Daoy (cell line): ENCODE results near the gene ANHX. TPM values are rescaled to one million over a fixed set of nuclear protein-coding genes. Genes with fewer than 3 reads are reported as not detected.
"Not testable (repeated sequence)": the region's sequence is repeated elsewhere in the genome, so short reads cannot be mapped to it uniquely, and the experiment has no call there.

ENCODE experiments used
- DNase-seq: peaks from one replicate; pipeline ENCODE4 v3.0.0-alpha.2; 2015; ENCODE audit warnings: low read depth
- total RNA-seq: library from RNA; depleted of rRNA; stranded (reverse); fragments of >200 nt; shearing (Covaris generic); gene quantifications from 2 replicates; pipeline ENCODE4 v1.2.3, GENCODE V29; 2014; rRNA removed

The ANHX gene
- total RNA-seq: not detected in 2 replicates

DNA sequence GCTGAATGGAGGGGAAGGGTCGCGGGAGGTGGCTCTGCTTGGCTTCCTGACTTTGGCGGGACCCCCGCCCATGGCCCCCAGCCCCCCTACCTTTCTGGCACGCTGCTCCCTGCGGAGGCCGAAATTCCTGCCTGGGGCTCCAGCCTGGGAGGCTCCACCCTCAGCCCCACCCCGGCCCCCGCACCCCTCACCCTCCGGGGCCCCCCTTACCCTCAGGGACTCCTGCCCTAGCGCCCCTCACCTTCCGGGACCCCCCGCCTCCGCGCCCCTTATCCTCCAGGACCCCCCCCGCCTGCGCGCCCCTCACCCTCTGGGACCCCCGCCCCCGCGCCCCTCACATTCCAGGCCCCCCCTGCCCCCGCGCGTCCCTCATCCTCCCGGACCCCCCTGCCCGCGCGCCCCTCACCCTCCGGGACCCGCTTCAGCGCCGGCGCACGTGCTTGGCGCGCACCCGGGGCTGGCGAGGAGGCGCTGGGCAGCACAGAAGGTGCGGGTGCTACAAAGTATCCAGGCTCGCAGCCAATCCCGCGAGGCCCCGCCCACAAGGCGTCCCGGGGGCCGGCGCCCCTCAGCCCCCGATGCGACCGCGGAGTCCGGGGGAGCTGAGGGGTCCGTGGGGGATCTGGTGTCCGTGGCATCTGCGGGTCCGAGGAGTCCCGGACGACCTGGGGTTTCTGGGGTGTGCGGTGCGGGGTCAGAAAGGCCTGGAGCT lies at the start of gene ANHX:
Gene ANHX (minus strand): TSS at position 477 of the 712 bp plus-strand sequence. CDS start 1,521 bp downstream, outside the sequence.
- DNase-seq: no peak

- not testable (repeated sequence) for DNase-seq
These were observed 29.0 kb upstream of the ANHX start for GRCh38 chr12:133264668-133265067.

- no peak for DNase-seq
These were observed 28.5 kb upstream of the ANHX start for GRCh38 chr12:133264173-133264572.

GRCh38 chr12:133256321-133256720 lies 20.6 kb upstream of the ANHX start:
- DNase-seq: no peak

- DNase-seq: not testable (repeated sequence)
These were observed 20.2 kb upstream of the ANHX start for GRCh38 chr12:133255833-133256232.

DNA sequence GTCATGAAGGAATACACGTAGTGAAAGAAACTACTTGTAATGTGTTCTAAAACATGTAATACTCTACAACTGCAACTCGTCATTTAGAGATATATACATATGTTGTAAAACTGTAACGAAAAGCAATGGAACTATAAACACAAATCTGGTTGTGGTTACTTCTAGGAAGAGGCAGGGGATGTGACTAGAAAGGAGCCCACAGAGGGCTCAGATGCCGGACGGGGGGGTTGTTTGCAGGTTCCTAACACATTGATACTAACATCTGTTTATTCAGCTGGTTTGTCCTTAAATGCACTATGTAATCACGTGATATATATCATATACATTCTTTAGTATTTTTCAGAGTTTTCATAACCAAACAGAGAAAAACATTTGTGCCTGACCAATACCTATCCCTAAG lies 16.1 kb upstream of the ANHX start:
- DNase-seq: no peak

GRCh38 chr12:133236556-133236955 lies 879 bp upstream of the ANHX start:
- no peak for DNase-seq

DNA sequence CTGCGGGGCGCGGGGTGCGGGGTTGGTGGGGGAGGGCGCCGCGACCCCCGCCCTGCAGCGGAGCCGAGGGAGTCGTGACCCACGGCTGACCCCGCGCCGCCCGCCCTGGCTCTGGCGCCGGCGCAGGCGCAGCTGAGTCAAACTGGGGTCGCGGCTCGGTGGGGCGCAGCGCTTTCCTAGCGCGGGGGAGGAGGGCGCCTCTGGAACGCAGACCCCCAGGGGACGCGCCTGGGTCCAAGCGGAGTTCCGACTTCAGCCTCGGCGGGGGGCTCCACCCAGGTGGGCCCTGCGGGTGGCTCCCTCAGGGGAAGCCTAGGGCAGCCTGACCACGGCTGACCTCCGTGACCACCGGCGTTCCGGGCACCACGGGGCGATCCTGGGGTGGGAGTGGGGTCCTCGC lies 467 bp upstream of the ANHX start:
- DNase-seq: no peak

DNA sequence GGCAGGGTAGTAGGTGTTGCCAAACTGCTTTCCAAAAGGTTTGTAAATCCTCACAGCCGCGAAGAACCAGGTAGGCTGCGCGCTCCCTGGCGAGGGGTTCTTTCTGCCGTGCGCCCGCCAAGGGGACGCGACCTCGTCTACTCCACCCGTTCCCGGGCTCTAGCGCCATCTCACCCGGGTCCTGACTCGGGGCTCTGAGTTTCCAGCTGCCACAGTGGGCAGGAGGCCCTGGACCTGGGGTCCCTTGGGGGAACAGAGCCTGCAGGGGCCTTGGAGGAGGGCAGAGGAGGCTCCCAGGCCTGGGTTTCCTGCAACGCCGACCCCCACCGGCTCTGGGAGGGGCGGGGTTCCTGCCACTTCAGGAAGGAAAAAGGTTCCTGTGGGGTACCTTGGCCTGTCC lies 706 bp downstream of the ANHX start:
- no peak for DNase-seq

DNA sequence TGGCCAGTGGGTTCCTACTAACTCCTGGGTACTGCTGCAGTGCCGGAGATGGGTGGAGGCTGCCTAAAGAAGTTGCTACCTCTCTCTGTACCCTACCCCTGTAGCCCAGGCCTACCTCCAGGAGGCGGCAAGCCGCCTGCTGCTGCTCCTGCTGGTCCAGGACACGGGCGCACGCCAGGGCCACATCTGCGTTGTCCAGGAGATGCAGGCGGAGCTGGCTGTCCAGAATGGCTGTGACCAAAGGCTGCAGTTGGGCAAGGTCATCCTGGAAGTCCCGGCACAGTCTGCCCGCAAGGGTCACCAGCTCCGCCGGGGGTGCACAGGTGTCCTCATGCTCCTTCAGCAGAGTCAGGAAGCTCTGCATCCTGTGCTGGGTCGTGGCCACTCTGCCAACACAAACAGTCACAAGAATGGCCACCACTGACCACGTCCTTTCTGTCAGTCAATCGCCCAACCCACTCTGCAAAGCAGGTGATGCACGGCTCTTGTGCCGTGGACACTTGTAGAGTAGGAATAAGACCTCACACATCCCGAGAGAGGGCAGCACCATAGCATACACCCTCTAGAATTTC lies 1.6 kb downstream of the ANHX start:
- no peak for DNase-seq

GRCh38 chr12:133233006-133233405 lies 2.7 kb downstream of the ANHX start:
- no peak for DNase-seq

DNA sequence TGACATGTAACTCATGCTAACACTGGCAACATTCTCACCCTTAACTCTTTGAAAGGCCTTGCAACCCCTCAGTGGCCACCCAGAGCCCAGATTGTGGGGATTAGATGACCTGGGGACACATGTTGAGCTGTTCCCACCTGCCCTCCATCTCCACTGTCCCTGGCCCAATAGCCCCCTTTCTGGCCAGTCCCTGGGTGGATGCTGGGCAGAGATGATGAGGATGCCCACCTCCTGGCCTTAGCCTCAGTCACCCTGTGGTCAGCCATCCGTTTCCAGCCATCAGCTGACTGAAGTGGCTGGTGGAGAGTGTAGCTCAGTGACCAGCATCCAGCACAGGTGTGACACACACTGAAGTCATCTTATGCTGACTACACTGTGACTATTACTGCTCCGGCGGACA lies 4.7 kb downstream of the ANHX start:
- DNase-seq: no peak

DNA sequence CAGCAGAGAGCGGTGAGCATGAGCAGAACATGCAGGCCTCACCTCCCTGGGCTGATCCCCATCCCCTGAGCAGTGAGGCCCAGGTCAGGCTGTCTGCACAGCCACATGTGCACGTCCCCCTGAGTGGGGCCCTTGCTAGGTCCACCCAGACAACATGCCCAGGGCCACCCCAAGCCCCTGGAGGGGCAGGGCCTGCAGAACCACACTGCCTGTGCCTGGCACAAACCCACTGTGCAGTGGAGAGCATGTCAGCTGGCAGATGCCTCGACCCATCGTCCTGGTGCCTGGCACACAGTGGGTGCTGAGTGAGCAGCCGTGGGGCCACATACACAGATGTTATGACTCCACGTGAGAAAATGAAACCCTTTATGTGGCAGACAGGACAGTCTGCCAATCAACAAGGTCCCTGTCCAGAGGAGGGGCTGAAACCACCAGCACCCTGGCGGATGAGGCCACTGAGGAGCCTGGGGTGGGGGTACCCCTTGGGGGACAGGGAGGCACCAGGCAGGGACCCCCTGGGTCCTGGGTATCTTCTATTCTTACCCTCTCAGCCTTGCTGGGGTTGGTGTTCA lies 8.3 kb downstream of the ANHX start:
- DNase-seq: no peak

DNA sequence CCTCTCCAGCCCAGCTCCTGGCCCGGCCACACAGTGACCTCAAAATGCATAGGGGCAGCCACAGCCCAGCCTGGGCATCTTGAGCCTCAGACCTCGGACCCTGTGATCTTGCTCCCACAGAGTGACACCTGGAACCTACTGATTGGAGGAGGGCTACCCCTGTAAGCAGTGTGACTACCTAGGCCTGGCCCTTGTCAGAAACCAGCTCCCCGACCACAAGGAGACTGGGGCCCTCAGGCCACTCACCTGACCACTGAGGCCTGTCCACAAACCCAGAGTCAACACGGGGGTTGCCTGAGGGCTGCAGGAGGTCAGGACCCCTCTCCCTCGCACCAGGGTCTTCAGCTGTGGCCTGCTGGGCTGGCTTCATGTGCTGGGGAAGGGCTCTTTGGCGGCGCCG lies 9.0 kb downstream of the ANHX start:
- no peak for DNase-seq

DNA sequence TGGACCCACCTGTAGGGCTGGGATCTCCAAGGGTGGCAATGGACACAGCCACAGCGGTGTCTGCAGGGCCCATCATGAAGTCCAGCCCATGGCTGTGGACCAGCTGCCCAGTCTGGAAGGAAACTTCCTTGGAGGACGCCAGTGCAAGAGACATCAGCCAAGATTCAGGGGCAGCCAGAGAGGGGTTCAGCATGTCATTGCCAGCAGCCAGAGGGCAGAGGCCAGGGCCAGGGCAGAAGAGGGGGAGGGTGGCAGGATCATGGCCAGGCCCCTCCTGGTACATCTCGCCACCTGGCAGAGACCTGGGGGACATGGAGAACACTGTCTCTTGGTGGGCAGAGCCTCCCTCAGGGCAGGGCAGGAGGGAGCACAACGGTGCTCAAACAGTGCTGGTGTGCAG lies 10.2 kb downstream of the ANHX start:
- no peak for DNase-seq

- no peak for DNase-seq
These were observed 13.5 kb downstream of the ANHX start for GRCh38 chr12:133222211-133222610.

DNA sequence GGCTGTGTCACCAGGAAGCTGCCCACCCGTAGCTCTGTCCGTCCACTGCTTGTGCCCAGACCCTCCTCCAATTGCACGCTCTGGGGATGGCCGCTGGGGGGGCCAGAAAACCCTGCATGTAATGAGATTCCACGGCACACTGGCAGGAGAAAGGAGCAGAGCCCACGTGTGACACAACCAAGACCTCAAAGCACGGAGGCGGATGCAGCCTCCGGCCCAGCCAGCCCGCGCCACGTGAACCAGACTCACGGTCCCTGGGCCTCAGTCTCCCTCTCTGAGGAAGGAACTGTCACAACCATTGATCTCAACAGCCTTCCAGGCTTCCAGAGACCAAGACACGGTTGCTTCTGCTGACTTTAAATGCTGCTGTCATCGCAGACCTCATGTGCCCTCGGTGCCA lies 14.4 kb downstream of the ANHX start:
- no peak for DNase-seq

DNA sequence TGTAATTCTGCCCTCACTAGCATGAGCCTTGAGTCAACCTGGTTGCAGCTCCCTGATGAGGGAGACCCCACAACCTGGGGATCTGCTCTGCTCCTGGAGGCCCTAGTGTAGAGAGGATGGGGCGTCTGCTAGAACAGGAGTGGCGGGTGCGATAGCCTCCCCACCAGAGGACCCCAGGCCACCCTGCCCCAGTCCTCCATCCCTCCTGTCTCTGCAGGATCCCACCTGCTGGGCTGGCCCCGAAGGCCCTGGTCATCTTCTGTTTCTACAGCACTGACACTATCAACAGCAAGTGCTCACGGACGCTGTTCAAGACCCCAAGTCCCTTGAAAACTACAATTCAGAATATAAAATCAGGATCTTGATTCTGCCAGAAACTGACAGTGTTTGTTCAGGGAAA lies 15.2 kb downstream of the ANHX start:
- no peak for DNase-seq

- DNase-seq: no peak
These were observed 18.5 kb downstream of the ANHX start for GRCh38 chr12:133217219-133217618.

- no peak for DNase-seq
These were observed 20.0 kb downstream of the ANHX start for GRCh38 chr12:133215724-133216123.

- DNase-seq: no peak
These were observed 29.3 kb downstream of the ANHX start for GRCh38 chr12:133206390-133206789.

- DNase-seq: no peak
These were observed 31.4 kb downstream of the ANHX start for GRCh38 chr12:133204264-133204603.
